ENCODE measurements around the gene MAN1A2.

GRCh38 chr1:117359561-117360289, 7.5 kb upstream of the MAN1A2 start:
- TF ChIP-seq ZNF280B (CRISPR knock-in tag; IDR thresholded peaks at IDR 0.05) (no peak), ZNF24 (IDR thresholded peaks at IDR 0.05) (no peak), ESRRA (IDR thresholded peaks at IDR 0.05; ENCODE audit: borderline replicate concordance, low read depth) (no peak), KLF16 (IDR thresholded peaks at IDR 0.05) (no peak), EP300 (IDR thresholded peaks at IDR 0.05; ENCODE audit: low read length) (no peak), NFIX (CRISPR knock-in tag; IDR thresholded peaks at IDR 0.05; ENCODE audit: low read depth) (no peak), ATF7 (IDR thresholded peaks at IDR 0.05) (peak; percentile 57; the same call in 1 of the 2 replicates)

Measured in K562 (cell line).